ENCODE results near the gene KAZN.
A peak's percentile ranks its signal among the peaks of the same experiment; 100 is the strongest.

The KAZN gene

GRCh38 chr1:14679027-14679688 is 80.7 kb downstream of the KAZN start:
- DNase-seq, result peak; percentile 57

- DNase-seq, result no peak
These were observed 82.7 kb downstream of the KAZN start for GRCh38 chr1:14681182-14681581.

GRCh38 chr1:14682941-14683621 is 84.6 kb downstream of the KAZN start:
- DNase-seq, result no peak

- DNase-seq, result no peak
These were observed 86.6 kb downstream of the KAZN start for GRCh38 chr1:14685078-14685477.

- DNase-seq, result no peak
These were observed 88.2 kb downstream of the KAZN start for GRCh38 chr1:14686701-14687100.

GRCh38 chr1:14687147-14687546 is 88.7 kb downstream of the KAZN start:
- DNase-seq, result no peak

- no peak for DNase-seq
These were observed 91.6 kb downstream of the KAZN start for GRCh38 chr1:14689996-14690615.

GRCh38 chr1:14693949-14694348 is 95.5 kb downstream of the KAZN start:
- DNase-seq, result no peak

GRCh38 chr1:14694589-14694988 is 96.1 kb downstream of the KAZN start:
- no peak for DNase-seq

GRCh38 chr1:14696761-14697160 is 98.3 kb downstream of the KAZN start:
- DNase-seq, result no peak

- no peak for DNase-seq
These were observed 98.9 kb downstream of the KAZN start for GRCh38 chr1:14697353-14697752.

- DNase-seq, result peak; percentile 13
These were observed 99.8 kb downstream of the KAZN start for GRCh38 chr1:14698314-14698713.

GRCh38 chr1:14699620-14700019 is 101.1 kb downstream of the KAZN start:
- DNase-seq, result no peak

GRCh38 chr1:14704846-14705245 is 106.4 kb downstream of the KAZN start:
- no peak for DNase-seq

GRCh38 chr1:14705824-14706223 is 107.3 kb downstream of the KAZN start:
- DNase-seq, result no peak

- no peak for DNase-seq
These were observed 108.1 kb downstream of the KAZN start for GRCh38 chr1:14706631-14707030.

- no peak for DNase-seq
These were observed 109.3 kb downstream of the KAZN start for GRCh38 chr1:14707531-14708445.

- DNase-seq, result no peak
These were observed 111.8 kb downstream of the KAZN start for GRCh38 chr1:14710331-14710730.

GRCh38 chr1:14712136-14712535 is 113.7 kb downstream of the KAZN start:
- no peak for DNase-seq

GRCh38 chr1:14713077-14713476 is 114.6 kb downstream of the KAZN start:
- no peak for DNase-seq

- DNase-seq, result no peak
These were observed 116.8 kb downstream of the KAZN start for GRCh38 chr1:14715266-14715665.

- DNase-seq, result no peak
These were observed 117.3 kb downstream of the KAZN start for GRCh38 chr1:14715802-14716201.

GRCh38 chr1:14716474-14716873 is 118.0 kb downstream of the KAZN start:
- no peak for DNase-seq

Data from NCI-H526 treated with DMSO at 0.1 percent for 48 hours (cell line).